Endothelial cell of umbilical vein (primary cell): ENCODE measurements around the gene MAN2B2. TPM values are rescaled to one million over a fixed set of nuclear protein-coding genes. Genes with fewer than 3 reads are reported as not detected.

Experiments
- BruUV-seq: library from RNA; stranded (reverse); fragments of 400-500 nt; replicated peaks from 2 replicates; lab custom pipeline; 2021; lab: Mats Ljungman, UMichigan
- CTCF ChIA-PET: fragments of 300-600, 350-600 bp; sonication (Branson Sonifier 250); formaldehyde crosslinking; loops from one replicate; lab custom pipeline; 2021; ENCODE audit warnings: antibody characterized with exemption, inconsistent platforms; lab: Charles Lee
- POLR2A ChIA-PET: fragments of 300-600, 350-600 bp; sonication (Branson Sonifier 250); formaldehyde crosslinking; loops from one replicate; lab custom pipeline; 2021; ENCODE audit warnings: antibody characterized with exemption, inconsistent platforms; lab: Charles Lee
- DNase-seq: peaks from one replicate; pipeline ENCODE4 v3.0.0-alpha.2; 2011; ENCODE audit warnings: low read depth, low spot score
- FAIRE-seq: peaks from 2 replicates; lab custom pipeline; 2011; peaks lifted over from hg19 to GRCh38; lab: Jason Lieb, UNC
- H2AFZ ChIP-seq: 2 replicates; pipeline ENCODE4 v1.6.0; 2012; ENCODE audit warnings: low read depth, low read length, control low read depth, inconsistent platforms
- H3K27ac ChIP-seq: 2 replicates; pipeline ENCODE4 v1.5.1; 2011; ENCODE audit warnings: low read depth, mild to moderate bottlenecking, control low read depth, low read length, moderate library complexity; ENCODE audit not compliant: insufficient read depth
- H3K27me3 ChIP-seq, 2 experiments: 2 replicates each; pipeline versions ENCODE4 v1.6.0 to v1.6.1; 2011; ENCODE audit warnings: low read length in 2 of 2, mixed read lengths in 1 of 2; ENCODE audit not compliant: control insufficient read depth in 2 of 2, insufficient read depth in 2 of 2
- H3K36me3 ChIP-seq, 2 experiments: 2 replicates in 1 of 2; 3 replicates in 1 of 2; pipeline ENCODE4 v1.5.1; 2011; ENCODE audit warnings: low read length in 2 of 2, mild to moderate bottlenecking in 1 of 2, moderate library complexity in 1 of 2; ENCODE audit not compliant: control insufficient read depth in 2 of 2, insufficient read depth in 2 of 2; ENCODE audit errors: extremely low read depth in 1 of 2
- H3K4me1 ChIP-seq: 3 replicates; pipeline ENCODE4 v1.5.1; 2011; ENCODE audit warnings: mild to moderate bottlenecking, low read length; ENCODE audit not compliant: control insufficient read depth, insufficient read depth; ENCODE audit errors: extremely low read depth
- H3K4me2 ChIP-seq: 2 replicates; pipeline ENCODE4 v1.6.1; 2011; ENCODE audit warnings: low read length, control low read depth, mixed read lengths; ENCODE audit not compliant: insufficient read depth
- H3K4me3 ChIP-seq, 3 experiments: fragments of 200-600 bp in 1 of 3; sonication (generic), shearing (Covaris generic) in 1 of 3; replicated peaks in 1 of 3; 2 replicates each; pipeline ENCODE4 v1.5.1; 2011 to 2016; ENCODE audit warnings: control low read depth in 3 of 3, low read length in 3 of 3, mild to moderate bottlenecking in 2 of 3, inconsistent platforms in 1 of 3, low read depth in 1 of 3, moderate library complexity in 1 of 3; ENCODE audit not compliant: insufficient read depth in 1 of 3
- H3K79me2 ChIP-seq: 2 replicates; pipeline ENCODE4 v1.6.0; 2012; ENCODE audit warnings: low read length, inconsistent platforms; ENCODE audit not compliant: control insufficient read depth, insufficient read depth
- H3K9ac ChIP-seq: replicated peaks from 2 replicates; pipeline ENCODE3; 2011; ENCODE audit warnings: low read length, control low read depth; ENCODE audit not compliant: insufficient read depth; ENCODE audit errors: extremely low read depth
- H3K9me1 ChIP-seq: replicated peaks from 3 replicates; pipeline ENCODE4 v1.6.0; 2011; ENCODE audit warnings: mild to moderate bottlenecking, low read length; ENCODE audit not compliant: control insufficient read depth, insufficient read depth; ENCODE audit errors: extremely low read depth
- H3K9me3 ChIP-seq: replicated peaks from 2 replicates; pipeline ENCODE4 v1.5.1; 2012; ENCODE audit warnings: low read length, inconsistent platforms; ENCODE audit not compliant: control insufficient read depth, insufficient read depth
- H4K20me1 ChIP-seq: replicated peaks from 2 replicates; pipeline ENCODE3; 2011; ENCODE audit warnings: mild to moderate bottlenecking, low read length; ENCODE audit not compliant: control insufficient read depth, insufficient read depth; ENCODE audit errors: extremely low read depth
- CTCF ChIP-seq, 2 donors: IDR thresholded peaks; 1 replicate in 1 of 2; 2 replicates in 1 of 2; pipeline ENCODE4 v1.5.1; 2011; ENCODE audit warnings: low read length in 2 of 2, mild to moderate bottlenecking in 2 of 2, moderate library complexity in 2 of 2, control low read depth in 1 of 2, inconsistent platforms in 1 of 2, low read depth in 1 of 2; ENCODE audit not compliant: insufficient read depth in 1 of 2; ENCODE audit errors: extremely low read depth in 1 of 2
- FOS ChIP-seq: IDR thresholded peaks from 2 replicates; pipeline ENCODE4 v1.6.1; 2011; ENCODE audit warnings: mild to moderate bottlenecking, low read length, moderate library complexity, borderline replicate concordance; ENCODE audit not compliant: insufficient read depth
- GATA2 ChIP-seq: IDR thresholded peaks from 2 replicates; pipeline ENCODE4 v1.7.0; 2011; ENCODE audit warnings: low read depth, mild to moderate bottlenecking, moderate library complexity, mixed read lengths, low read length; ENCODE audit not compliant: insufficient read length, insufficient read depth
- JUN ChIP-seq: IDR thresholded peaks from 2 replicates; pipeline ENCODE4 v1.6.1; 2011; ENCODE audit warnings: borderline replicate concordance, low read depth; ENCODE audit not compliant: insufficient read length, insufficient read depth
- POLR2AphosphoS5 ChIP-seq: IDR thresholded peaks from 2 replicates; pipeline ENCODE4 v1.6.1; 2012; ENCODE audit warnings: low read depth, mild to moderate bottlenecking, control low read depth, low read length, moderate library complexity; ENCODE audit not compliant: insufficient read depth
- dilution Hi-C: fragments of 300-500 bp; cut with MboI; formaldehyde crosslinking; loops from one replicate; pipeline ENCODE4 v1.15.0; 2019; ENCODE audit warnings: low sequenced_read_pairs; ENCODE audit not compliant: extremely low pct_ligation_motif_present
- intact Hi-C: fragments of 100-400 bp; cut with micrococcal nuclease; formaldehyde crosslinking; loops from one replicate; pipeline ENCODE4 v1.10.0; 2022
- polyA plus RNA-seq, 4 experiments: library from polyadenylated mRNA; depleted of rRNA in 3 of 4; stranded (reverse) in 3 of 4; unstranded in 1 of 4; fragments of >200 nt; gene quantifications; 2 replicates each; pipeline versions ENCODE4 v1.2.1 to v1.2.3, GENCODE V29; 2011 to 2012; ENCODE audit warnings: missing spikeins in 1 of 4
- total RNA-seq: library from RNA; stranded (reverse); gene quantifications from 2 replicates; pipeline ENCODE4 v1.2.3, GENCODE V29; 2021
- TF ChIP-seq, protein P1 (sequence below): IDR thresholded peaks from 2 replicates; pipeline ENCODE4 v1.6.1; 2011; ENCODE audit not compliant: insufficient read depth, insufficient read length

Gene MAN2B2
- total and polyA plus RNA-seq, 2 donors (not counting 3 experiments of a cell fraction or from before 2014, with no cell fraction given) = 15.7 to 25.1 TPM

- no peak overlapping the region for H3K4me2 ChIP-seq
- no peak for TF ChIP-seq GATA2
- no peak for TF ChIP-seq CTCF (IDR thresholded peaks at IDR 0.05; ENCODE audit: extremely low read depth in 1 of 2, insufficient read depth in 1 of 2, low read depth in 1 of 2, low read length in 2 of 2)
- TF ChIP-seq, protein P1, sequence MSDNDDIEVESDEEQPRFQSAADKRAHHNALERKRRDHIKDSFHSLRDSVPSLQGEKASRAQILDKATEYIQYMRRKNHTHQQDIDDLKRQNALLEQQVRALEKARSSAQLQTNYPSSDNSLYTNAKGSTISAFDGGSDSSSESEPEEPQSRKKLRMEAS = no peak
- no peak for TF ChIP-seq JUN
- no peak overlapping the region for H2AFZ ChIP-seq
- CTCF ChIA-PET = no interaction called here
- BruUV-seq = no TSS peak
- no peaks in the 10 kb centered on the region for H3K9me1 ChIP-seq
- POLR2A ChIA-PET = no interaction called here
- H3K4me1 ChIP-seq = no peaks in the 10 kb centered on the region
- FAIRE-seq = no peak
- no peak overlapping the region for H3K4me3 ChIP-seq
- intact Hi-C loops (no loop called here), dilution Hi-C loops (no loop called here)
- no peak overlapping the region for H3K9ac ChIP-seq
- no peaks in the 10 kb centered on the region for H3K9me3 ChIP-seq
- no peaks in the 10 kb centered on the region for H4K20me1 ChIP-seq
- no peaks in the 10 kb centered on the region for H3K79me2 ChIP-seq
- no peak for DNase-seq
- H3K36me3 ChIP-seq = no peaks in the 10 kb centered on the region
- no peak overlapping the region for H3K27ac ChIP-seq
- no peaks in the 10 kb centered on the region for H3K27me3 ChIP-seq
Measured at GRCh38 chr4:6634746-6635145, 59.8 kb downstream of the MAN2B2 start.

DNA sequence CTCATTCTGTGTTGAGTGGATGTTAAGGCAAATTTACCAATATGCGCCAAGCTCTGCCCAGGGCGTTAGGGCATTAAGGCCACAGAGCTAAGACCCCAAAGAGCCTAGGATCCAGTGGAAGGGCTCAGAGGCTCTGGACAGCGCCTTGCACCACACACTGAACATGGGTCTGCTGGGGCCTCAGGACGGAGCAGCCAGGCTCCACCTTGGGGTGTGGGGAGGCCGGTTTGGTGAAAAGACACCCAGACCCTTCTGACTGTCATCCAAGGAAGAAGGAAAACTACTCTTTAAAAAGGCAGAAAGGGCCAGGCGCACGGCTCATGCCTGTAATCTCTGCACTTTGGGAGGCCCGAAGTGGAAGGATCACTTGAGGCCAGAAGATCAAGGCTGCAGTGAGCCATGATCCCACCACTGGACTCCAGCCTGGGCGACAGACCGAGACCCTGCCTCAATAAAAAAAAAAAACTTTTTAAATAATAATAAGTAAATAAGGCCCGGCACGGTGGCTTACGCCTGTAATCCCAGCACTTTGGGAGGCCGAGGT lies 64.2 kb downstream of the MAN2B2 start:
- intact Hi-C loops = no loop called here
- TSS peak; percentile 0 for BruUV-seq
- TF ChIP-seq POLR2AphosphoS5 (no peak), FOS (no peak), JUN (no peak)
- dilution Hi-C loops = no loop called here
- H3K9ac ChIP-seq = no peak overlapping the region
- H3K4me3 ChIP-seq = no peak overlapping the region
- no peaks in the 10 kb centered on the region for H3K9me3 ChIP-seq
- H2AFZ ChIP-seq = no peak overlapping the region
- H3K36me3 ChIP-seq = peaks cover 5 to 13% of the 10 kb centered on the region in 2 experiments
- CTCF ChIA-PET = interaction anchor here (1.0 to 2.2 kb wide), 2 partner anchors 8 to 312 kb away, joined by 3 to 5 read pairs; no protein-coding TSS in a partner anchor
- no peak overlapping the region for H3K4me2 ChIP-seq
- no peaks in the 10 kb centered on the region for H3K27me3 ChIP-seq
- H4K20me1 ChIP-seq = peaks cover 5% of the 10 kb centered on the region
- no peaks in the 10 kb centered on the region for H3K9me1 ChIP-seq
- FAIRE-seq = no peak
- H3K79me2 ChIP-seq = peaks cover 25% of the 10 kb centered on the region
- POLR2A ChIA-PET = no interaction called here
- no peak overlapping the region for H3K27ac ChIP-seq
- no peak for DNase-seq
- peaks cover 11% of the 10 kb centered on the region for H3K4me1 ChIP-seq
